Heart left ventricle (tissue), 13 donors: ENCODE results near the gene HTR2A.

Experiments
- CTCF ChIP-seq, 12 donors: fragments of 200-600 bp; sonication (generic) in 4 of 12; IDR thresholded peaks; one replicate each; pipeline versions ENCODE4 v1.5.0 to v1.8.0; 2018 to 2022; ENCODE audit warnings: antibody characterized with exemption in 12 of 12, mild to moderate bottlenecking in 5 of 12
- POLR2A ChIP-seq, 2 donors: fragments of 450-650 bp; IDR thresholded peaks; one replicate each; pipeline ENCODE4 v1.6.1; 2017; ENCODE audit warnings: antibody characterized with exemption in 2 of 2, mild to moderate bottlenecking in 2 of 2, moderate library complexity in 2 of 2
- donor health status: ischemic (EF 13 %, LVEDD 7.1; RV severe dilation, severe dysfunction).
- donor health status: DM: no; HTN: yes; CAD: no.
- donor health status: DM: no; HTN: no; CAD: no.
- donor health status: ischemic (EF 25% LVEDD 6.9; RV normal size, moderate dysfunction).
- donor health status: ischemic (EF 25% LVEDD 5.7; RV mildly dilated, moderate dysfunction).
- donor health status: ischemic (EF 35%, LVEDD 5.7; RV mildly dilated, moderate dysfunction).
- donor health status: nonischemic (EF 11% LVEDD 7.7; RV severe dilation, severe dysfunction).
- donor health status: DM: yes; HTN: yes; CAD: no.
- donor health status: PGD.
- donor health status: ischemic (EF 29% LVEDD 5.4; RV normal size, mild dysfunction).
- donor health status: nonischemic (EF 23%, LVEDD 6.1; RV moderate dilation, normal function).

- TF ChIP-seq CTCF (IDR thresholded peaks at IDR 0.05) (no peak), POLR2A (IDR thresholded peaks at IDR 0.05) (no peak)
Observed at GRCh38 chr13:46834657-46835056, 62.2 kb downstream of the HTR2A start.
